ENCODE measurements around the gene NAV1.
A peak's percentile ranks its signal among the peaks of the same experiment; 100 is the strongest.
"Not testable (repeated sequence)": the region's sequence is repeated elsewhere in the genome, so short reads cannot be mapped to it uniquely, and the experiment has no call there.

The NAV1 gene

GRCh38 chr1:201538612-201539551 is at the start of gene NAV1:
Gene NAV1, plus strand, starts transcription at chr1:201539127. Its CDS starts 83,758 bp downstream, at chr1:201622885.
- no peak for DNase-seq (ENCODE audit: low read depth)

- DNase-seq (ENCODE audit: low read depth) = no peak
Observed at GRCh38 chr1:201489643-201490261, 49.2 kb upstream of the NAV1 start.

DNA sequence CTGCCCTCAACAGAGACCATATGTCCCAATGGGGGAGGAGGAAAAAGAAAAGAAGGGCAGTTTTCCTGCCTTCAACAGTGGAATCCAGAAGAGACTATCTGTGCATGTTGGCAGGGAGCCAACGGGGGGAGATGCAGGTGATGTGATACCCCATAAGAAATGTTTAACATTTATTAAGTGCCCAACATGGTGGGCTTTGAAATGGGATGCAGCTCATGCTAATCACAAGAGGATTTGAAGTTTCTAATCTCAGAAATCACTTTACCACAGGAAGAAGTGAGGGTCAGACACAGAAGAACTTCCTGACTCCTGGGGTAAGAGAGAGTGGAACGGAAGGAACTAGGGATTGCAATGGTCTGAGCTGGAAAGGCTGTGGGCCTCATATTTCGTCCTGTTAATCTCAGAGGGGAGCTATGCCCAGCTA is 48.2 kb upstream of the NAV1 start:
- DNase-seq (ENCODE audit: low read depth) = no peak

DNA sequence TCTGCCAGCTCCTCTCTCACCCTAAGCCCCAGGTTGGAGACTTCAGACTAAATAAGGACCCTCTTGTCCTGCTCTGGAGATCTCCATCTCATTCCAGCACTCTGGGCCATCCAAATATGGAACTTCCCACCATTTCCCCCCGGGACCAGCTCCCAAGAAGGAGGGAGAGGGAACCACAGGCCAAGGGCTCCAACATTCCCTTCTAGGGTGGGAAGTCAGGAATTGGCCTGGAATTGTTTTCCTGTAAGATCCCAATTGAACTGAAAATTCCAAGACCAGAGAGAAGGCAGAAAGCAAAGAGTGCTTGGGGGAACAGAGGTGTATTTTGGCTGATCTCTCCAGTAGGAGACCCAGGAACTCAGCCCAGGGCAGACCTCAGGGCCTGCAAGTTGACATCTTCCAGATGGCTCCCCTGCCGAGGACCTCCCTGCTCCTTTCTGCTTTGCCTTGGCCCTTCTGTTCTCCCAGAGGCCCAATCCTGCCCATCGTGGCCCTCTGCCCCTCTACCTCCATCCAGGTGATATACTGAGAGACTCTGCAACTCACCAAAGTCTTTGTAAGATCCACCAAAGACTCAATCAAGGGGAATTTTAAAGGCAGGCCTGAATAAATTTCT is 46.9 kb upstream of the NAV1 start:
- no peak for DNase-seq (ENCODE audit: low read depth)

- not testable (repeated sequence) for DNase-seq (ENCODE audit: low read depth)
Observed at GRCh38 chr1:201493026-201493656, 45.8 kb upstream of the NAV1 start.

- no peak for DNase-seq (ENCODE audit: low read depth)
Observed at GRCh38 chr1:201493757-201494617, 44.9 kb upstream of the NAV1 start.

GRCh38 chr1:201495551-201496295 is 43.2 kb upstream of the NAV1 start:
- DNase-seq (ENCODE audit: low read depth) = no peak

DNA sequence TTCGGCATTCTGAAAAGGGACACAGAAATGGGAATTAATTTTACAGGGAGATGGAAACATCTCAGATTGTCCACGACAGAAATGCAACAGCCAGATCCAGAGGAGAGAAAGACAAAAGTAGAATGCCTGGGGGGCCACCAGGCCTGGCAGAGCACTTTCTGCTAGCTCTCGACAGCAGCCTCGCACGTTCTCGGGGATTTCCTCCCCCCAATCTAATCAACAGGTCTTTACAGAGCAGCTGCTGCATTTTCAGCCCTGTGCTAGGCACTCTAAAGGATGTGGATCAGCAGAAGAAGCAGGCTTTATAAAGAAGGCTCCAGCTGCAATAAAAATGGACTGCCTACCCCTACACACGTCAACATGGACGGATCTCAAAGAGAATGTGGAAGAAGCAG is 42.6 kb upstream of the NAV1 start:
- DNase-seq (ENCODE audit: low read depth) = no peak

DNA sequence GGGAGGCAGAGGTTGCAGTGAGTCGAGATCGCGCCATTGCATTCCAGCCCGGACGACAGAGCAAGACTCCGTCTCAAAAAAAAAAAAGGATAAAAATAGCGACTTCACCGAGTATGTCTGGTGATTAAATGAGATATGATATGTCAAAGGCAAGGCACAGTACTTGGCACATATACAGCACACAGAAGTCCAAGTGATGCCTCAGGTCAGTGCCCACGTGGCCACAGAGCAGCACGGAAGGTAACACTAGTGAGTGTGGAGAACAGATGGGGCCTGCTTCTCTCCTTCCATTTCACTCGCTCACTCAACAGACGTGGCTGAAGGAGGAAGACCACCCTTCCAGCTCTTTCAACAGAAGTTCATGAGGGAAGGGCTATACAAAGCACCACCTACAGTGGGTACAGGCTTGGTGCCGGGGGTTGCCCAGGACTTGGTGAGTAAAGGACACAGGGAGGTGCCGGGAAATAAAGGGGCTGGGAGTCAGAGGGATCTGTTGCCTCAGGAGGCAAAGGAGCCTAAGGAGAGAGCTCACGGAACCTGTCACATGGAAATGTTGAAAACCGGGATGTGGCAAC is 40.9 kb upstream of the NAV1 start:
- no peak for DNase-seq (ENCODE audit: low read depth)

GRCh38 chr1:201498621-201499020 is 40.3 kb upstream of the NAV1 start:
- DNase-seq (ENCODE audit: low read depth) = no peak

DNA sequence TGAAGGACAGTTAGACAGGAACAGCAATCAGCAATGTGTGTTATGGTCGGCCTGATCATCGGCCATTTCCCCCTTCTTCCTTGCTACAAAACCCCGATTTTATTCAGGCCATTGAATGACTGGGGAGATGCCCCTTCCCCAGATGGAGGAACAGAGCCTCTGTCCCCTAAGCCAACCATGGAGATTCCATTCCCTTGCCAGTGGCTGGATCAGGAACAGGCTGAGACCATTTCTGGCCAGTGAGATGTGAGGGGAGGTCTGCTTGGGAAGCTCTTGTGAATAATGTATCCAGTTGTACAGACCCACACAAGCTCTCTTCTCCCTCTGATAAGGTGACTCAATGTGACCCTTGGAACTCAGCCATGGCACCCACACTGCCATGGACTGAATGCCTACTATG is 39.7 kb upstream of the NAV1 start:
- no peak for DNase-seq (ENCODE audit: low read depth)

GRCh38 chr1:201499795-201500669 is 38.9 kb upstream of the NAV1 start:
- no peak for DNase-seq (ENCODE audit: low read depth)

DNA sequence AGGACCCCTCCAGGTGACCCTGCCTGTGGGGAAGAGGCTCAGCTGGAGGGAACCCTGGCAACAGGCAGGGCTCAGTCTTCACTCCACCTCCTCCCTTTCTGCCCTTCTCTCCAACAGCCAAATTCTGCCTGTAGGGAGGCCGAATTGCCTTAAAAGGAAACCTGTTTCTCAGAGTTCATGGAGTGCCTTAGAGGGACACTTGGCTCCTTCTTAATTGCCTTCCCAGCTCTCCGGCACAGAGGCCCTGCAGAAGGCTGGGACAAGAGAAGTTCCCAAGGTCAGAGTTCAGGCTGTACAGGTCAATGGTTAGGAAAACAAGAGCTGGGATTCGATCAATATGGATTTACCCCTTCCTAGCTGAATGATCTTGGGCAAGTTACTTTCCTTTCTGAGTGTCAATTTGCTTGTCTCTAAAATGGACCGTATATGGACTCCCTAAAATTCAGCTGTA is 38.2 kb upstream of the NAV1 start:
- DNase-seq (ENCODE audit: low read depth) = no peak

DNA sequence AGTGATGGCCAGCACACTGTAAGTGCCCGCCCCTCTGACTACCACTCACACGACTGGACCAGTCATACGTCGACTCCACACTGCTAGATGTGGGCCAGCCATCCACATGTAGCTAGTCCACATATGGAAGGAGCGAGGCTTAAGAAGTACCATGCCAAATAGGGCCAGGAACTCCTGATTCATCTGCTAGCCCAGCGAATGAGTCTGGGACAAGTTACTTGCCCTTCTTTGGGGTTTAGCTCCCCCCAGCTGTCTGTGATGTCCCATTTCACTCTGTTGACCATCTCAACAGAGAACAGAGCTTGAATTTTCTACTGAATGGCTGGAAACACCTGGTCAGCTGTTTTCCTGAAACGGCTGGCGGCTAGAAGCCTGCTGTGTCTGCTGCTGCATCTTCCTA is 37.8 kb upstream of the NAV1 start:
- DNase-seq (ENCODE audit: low read depth) = no peak

- no peak for DNase-seq (ENCODE audit: low read depth)
Observed at GRCh38 chr1:201501812-201502510, 37.0 kb upstream of the NAV1 start.

GRCh38 chr1:201502511-201502857 is 36.4 kb upstream of the NAV1 start:
- DNase-seq (ENCODE audit: low read depth) = no peak

- peak; percentile 94 for DNase-seq (ENCODE audit: low read depth)
Observed at GRCh38 chr1:201503397-201504176, 35.3 kb upstream of the NAV1 start.

GRCh38 chr1:201504179-201504631 is 34.7 kb upstream of the NAV1 start:
- no peak for DNase-seq (ENCODE audit: low read depth)

Measured in HS-5 (cell line).